GM21786 (cell line): ENCODE data around the gene SIK1.
"Not testable (repeated sequence)": the region's sequence is repeated elsewhere in the genome, so short reads cannot be mapped to it uniquely, and the experiment has no call there.

ENCODE experiments used
- ATAC-seq: cut with Tn5 transposase; IDR thresholded peaks from one replicate; pipeline ENCODE4 v1.9.1; 2021; ENCODE audit not compliant: unreplicated experiment

Gene SIK1

DNA sequence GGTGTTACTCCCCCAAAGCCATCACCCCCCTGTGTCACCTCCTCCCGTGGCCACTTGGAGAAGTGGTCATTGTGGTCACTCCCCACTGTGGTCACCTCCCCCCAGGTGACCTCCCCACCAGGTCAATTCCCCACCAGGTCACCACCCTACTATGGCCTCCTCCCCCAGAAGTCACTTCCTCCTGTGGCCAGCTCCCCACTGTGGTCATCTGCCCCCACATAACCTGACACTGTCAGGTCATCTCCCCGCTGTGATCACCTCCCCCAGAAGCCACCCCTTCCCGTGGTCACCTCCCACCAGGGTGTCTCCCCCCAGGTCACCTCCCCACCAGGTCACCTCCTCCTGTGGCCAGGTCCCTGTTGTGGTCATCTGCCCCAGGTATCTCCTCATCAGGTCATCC is 28.9 kb downstream of the SIK1 start:
- not testable (repeated sequence) for ATAC-seq

DNA sequence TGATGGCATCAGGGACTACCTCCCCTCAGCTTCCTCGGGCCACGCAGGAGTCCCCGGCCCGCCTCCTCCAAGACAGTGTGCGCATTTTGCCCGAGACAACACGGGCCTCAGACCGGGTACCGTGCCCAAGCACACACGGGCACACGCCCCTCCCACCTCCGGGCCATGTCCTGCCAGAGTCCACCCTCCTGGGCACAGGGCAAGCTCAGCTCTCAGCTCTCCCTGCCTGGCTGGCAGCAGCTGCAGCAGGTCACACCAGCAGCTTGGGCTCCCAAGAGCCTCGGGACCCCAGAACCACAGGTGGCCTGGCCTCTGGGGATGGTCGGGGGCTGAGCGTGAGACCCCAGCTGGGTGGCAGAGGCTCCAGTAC is 29.5 kb downstream of the SIK1 start:
- not testable (repeated sequence) for ATAC-seq

DNA sequence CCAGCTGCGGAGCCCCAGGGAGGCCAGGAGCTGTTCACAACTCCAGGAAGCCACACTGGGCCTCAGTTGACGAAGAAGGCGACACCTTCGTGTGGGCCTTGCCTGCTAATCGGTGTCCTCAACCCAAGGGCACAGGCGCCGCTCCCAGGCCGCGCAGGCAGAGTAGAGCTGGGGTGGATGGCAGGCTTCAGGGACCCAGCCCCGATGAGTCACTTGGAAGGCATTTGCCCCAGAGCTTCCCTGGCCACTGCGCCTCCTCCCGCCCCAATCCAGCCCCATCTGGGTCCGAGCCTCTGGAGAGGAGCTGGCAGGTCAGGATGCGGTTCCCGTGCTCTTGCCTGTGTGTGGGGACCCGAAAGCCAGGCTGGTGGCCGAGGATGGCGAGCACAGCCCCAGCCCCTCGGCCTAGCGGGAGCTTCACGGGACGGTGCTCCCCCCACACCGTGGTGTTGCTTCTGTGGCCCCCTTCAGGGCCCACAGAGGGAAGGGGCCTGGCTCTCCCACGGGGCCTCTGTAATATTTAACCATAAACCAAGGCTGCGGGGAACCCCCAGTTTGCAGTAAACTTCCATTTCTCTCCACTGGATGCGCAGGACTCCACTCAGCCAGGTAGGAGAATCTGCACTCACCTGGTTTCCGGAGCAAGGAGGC is 30.0 kb downstream of the SIK1 start:
- not testable (repeated sequence) for ATAC-seq

DNA sequence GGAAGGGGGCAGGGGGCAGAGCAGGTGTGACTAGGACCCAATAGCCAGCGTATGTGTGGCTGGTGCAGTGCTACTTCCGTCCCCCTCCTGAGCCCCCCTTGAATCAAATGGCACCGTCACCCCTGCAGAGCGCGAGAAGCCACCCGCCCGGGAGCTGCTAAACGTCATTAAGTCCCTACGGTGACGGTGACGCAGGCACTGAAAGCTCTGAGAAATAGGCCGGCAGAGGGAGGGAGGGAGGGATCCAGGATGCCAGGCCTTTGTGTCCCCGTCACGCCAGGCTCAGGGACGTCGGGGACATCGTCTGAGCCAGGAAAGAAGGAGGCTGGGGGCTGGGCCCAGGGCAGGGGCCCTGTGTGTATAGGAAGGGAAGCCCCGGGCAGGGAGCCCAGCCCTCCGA is 43.6 kb downstream of the SIK1 start:
- not testable (repeated sequence) for ATAC-seq

DNA sequence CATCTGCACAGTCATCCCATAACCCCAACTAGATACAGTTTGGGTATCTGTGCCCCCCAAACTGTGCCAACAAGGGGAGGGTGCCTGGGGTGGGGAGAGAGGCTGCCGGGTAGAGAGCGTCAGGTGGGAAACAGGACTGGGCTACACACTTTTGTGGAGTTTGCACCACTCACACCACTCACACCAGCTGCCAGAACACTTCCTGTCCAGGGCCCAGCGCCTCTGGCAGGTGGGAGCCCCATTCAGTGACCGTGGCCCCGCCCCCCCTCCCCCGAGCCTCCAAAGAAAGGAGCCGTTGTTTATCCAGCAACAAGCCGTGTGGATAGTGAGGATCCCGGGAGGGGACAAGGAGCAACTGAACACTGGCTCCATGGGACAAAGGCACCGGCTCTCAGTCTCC is 44.0 kb downstream of the SIK1 start:
- ATAC-seq: not testable (repeated sequence)

DNA sequence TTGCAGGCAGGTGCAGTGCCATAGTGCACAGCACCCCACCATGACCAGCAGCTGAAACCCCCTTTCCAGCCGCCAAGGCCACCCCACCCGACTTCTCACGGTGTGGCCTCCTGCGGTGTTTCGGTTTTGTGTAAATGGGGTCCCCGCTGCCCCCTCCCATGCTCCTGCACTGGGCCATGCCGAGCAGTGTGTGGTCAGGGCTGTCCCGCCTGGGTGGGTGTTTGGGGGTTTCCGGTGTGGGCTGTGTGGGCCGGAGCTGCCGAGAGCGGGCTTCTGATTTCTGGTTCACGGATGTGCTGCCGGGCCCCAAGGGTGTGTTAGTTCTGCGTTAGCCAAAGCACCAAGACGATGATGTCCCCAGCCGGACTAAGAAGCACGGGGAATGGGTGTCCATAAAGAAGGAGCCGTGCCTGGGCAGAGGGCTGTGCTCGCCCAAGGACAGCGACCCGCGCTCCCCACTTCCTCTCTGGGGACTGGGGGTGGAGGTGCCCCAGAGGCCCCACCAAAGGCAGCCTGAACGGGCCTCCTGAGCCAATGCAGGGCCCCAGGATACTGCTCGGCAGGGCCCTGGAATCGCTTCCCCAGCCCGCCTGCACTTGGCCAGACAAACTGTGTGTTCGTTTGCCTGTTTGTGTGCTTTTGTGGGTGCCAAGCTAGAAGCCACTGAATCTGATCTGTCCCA is 45.9 kb downstream of the SIK1 start:
- ATAC-seq: not testable (repeated sequence)

DNA sequence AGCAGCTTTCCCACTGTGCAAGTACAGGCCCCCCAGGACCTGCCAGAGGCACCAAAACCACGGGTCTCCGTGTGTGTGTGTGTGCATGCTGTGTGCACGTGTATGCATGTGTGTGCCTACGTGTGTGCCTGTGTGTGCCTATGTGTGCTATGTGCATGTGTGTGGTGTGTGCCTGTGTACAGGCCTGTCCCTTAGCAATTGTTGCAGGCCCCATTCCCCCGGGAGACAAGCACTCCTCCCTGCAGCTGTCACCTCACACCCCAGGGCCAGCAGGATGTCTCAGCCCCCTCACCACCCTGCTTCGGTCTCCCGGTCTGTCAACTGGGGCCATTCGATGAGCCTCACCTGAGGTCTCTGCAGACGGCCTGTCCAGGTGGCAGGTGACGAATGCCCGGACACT is 46.6 kb downstream of the SIK1 start:
- not testable (repeated sequence) for ATAC-seq

DNA sequence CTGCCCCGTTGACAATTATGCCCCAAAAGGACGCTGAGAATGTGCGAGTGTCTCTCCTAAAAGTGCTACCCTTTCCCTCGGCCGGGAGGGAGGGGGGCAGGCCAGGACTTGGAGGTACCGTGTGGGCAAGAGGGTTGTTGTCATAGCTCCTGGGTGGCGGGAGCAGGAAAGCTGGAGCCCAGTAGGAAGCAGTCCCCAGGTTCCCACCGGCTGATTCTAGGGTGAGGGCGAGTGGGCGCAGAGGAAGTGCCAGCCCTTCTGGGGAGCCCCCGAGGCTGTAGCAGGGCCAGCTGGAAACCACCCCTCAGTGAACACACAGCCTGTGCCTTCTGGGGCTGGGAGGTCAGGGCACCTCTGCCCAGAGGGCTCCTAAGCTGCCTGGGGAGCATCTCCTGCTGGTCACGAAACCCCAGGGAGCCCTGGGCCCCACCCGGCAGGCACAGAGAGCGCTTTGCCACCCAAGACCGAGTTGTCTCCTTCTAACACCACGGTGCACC is 47.3 kb downstream of the SIK1 start:
- ATAC-seq: not testable (repeated sequence)

DNA sequence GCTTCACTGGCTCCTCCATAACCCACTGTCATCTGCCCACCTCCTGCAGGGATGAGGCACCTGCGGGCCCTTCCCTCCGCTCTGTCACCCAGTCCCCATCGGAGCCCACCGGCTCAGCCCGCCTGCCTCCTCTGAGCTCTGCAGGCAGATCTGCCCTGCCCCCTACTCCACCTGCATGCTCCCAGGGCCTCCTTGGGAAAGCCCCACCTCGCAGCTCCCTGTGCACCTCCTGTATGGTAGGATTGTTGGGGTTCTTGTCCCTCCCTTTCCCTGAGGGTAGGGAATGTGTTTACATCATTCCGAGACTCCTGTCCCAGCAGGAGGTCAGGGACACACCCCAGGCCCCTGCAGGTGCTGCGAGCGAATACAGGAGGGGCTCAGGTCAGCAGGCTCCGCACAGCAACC is 50.5 kb downstream of the SIK1 start:
- ATAC-seq: no peak

DNA sequence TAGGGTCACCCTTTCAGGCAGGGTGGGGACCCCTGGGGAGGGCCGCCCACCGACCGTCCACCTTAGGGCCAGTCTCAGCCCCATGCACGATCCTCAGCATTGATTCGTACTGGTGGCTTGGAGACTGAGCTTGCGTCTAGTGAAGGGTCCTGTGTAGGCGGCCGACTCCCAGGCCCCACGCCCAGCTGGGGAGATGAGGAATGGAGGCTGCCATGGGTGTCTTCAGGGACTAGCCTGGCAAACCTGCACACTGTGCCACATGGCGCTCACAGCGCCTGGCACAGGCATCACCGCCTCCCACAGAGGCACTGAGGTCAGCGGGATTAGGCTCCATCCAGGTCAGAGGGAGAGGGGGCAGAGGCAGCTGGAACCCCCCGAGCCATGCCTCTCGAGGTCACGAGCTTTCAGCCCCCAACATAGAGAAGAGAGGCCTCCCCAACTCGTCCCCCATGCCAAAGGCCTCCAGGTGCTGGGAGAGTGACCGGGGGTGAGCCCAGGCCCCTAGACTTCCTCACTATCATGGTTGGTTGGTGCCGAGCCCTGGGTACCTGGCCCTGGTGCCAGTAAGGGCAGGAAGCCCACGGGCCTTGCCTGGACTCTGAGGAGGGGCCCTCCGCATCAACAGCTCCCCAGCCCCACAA is 51.0 kb downstream of the SIK1 start:
- ATAC-seq: no peak

DNA sequence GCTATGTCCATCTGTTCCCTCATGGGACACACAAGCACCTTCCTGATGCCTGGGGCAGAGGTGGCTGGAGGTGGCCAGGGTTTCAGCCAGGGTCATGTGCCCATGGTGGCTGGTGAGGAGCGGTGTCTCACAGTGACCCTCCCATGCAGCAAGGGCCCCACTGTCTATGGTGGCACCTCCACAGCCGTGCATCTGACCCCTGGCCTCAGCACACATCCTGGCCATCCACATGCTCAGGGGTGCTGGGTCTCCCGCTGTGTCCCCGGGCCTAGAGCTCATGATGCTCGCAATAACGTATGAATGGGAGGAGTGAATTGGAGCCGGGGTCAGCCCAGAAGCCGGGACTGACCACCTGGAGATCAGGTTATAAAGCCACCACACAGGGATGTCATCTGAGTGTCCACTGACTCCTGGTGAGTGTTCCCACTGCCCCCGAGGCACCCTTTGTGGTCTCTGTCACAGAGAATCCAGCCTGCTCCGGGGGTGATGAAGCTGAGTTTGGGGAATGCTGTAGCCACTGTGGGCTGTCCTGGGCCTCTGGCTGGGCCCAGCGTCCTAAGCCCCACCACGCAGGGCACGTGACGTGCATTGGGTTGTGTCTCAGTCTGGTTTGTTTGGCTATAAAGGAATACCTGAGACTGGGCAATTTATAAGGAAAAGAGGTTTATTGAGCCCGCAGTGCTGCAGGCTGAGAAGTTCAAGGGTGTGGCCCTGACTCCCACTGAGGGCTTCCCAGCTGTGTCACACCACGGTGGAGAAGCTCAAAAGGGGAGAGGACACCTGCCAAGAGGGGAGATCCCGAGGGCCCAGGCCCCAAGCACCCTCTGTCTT is 51.7 kb downstream of the SIK1 start:
- ATAC-seq: no peak

DNA sequence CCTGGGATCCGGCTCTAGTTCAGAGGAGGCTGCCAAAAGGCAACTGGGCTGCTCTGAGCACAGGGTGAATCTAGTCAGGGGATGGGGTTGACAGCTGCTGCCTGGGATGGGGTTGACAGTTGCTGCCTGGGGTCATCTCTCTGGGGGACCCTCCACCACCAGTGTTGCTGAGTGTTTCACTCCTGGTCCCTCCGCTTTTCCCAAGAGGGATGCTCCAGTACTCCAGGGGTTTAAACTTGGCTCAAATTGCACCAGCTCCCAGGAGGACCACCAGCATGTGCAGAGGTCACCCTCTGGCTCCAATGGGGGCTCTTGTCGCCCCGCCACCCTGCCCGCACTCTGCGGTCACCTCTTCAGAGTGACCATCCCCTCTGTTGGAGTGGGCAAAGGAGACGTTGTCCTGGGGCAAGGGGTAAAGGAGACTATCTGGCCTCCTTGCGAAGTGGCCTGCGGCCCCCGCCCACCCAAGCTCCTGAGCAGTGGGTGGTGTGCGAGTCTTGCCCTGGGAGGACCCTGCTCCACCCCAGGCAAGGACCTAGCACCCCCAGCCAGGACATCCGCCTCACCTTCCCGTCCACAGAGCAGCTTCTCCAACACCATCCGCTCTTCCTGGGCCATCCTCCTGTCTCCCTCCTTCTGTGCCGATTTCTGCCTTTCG is 52.6 kb downstream of the SIK1 start:
- no peak for ATAC-seq

DNA sequence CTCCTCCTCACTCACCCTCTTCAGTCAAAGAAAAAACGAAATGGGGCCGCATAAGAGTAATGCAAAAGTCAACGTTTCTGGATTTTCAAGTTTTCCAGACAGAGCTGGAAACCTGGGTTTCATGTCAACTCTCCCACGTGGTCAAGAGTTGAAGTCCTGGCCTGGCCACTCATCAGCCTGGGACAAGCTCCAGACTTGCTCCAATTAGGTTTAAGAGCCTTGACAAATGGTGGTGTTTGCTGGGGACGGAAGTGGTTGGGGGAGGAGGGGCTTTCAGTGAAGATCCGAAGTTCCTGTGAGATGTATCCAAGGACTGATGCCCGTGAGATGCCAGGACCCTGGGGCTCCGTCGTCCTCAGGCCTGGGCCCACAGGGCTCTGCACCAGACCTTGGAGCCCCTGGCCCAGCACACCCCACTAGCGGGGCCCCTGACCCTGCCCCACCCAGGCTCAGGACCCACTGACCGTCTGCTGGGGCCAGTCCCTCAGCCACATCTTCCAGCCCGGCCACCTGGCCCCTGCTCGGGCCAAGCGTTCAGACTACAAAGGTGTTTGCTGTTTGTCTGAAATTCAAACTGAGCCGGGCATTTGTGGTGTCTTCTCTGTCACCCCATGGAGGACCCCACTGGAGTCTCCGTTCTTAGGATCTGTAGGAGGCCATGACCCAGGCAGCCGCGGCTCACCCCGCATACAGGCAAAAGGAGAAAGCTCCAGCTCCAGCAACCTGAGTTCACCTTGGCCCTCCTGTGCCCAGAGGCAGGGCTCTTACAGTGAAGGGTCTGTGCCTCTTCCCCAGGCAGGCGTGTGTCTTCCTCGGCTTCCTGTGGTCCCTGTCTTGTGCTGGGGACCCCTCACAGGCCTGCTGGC is 53.3 kb downstream of the SIK1 start:
- no peak for ATAC-seq

DNA sequence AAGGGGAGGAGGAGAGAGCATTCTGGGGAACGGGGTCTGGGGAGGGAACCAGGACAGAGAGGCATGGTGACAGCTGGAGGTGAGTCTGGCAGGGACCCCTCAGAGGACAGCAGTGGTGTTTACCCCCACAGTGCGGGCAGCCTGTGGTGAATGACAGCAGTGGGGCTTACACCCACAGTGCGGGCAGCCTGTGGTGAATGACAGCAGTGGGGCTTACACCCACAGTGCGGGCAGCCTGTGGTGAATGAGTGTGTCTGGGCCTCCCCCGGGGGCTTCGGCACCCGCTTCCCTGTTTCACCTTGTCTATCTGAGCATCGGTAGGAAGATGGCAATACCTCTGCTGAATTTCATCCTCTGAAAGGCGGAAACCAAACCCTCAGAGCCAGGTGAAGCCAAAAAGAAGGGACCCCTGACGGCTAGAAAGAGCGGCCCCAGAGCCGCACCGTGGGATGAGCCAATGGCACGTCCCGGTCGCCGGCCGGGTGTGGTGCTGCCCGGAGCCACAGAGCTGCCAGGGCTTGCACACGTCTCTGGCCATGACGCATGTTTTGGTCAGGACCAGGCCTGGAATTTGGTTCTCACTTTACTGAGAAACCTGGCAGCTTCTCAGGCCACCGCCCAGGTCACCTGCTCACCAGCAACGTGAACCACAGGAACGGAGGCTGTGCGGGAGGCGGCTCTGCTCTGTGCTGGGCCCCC is 54.1 kb downstream of the SIK1 start:
- ATAC-seq: no peak

DNA sequence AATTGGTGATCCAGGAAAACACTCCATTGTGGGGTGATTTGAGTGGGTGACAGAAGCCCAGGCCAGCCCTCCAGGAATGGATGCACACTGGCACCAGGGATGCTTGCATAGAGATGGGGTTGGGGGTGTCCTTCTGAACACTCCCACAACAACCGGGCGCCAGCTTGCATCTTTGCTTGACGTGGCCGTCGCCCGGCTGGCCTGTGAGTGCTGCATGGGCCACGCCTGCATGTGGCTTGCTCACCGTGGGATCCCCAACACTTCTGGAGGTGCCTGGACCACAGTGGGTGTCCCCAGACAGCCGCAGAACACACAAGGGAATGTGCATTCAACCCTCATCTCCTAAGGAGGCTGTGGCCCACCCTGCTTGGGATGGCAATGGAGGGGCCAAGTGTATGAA is 55.1 kb downstream of the SIK1 start:
- ATAC-seq: no peak

DNA sequence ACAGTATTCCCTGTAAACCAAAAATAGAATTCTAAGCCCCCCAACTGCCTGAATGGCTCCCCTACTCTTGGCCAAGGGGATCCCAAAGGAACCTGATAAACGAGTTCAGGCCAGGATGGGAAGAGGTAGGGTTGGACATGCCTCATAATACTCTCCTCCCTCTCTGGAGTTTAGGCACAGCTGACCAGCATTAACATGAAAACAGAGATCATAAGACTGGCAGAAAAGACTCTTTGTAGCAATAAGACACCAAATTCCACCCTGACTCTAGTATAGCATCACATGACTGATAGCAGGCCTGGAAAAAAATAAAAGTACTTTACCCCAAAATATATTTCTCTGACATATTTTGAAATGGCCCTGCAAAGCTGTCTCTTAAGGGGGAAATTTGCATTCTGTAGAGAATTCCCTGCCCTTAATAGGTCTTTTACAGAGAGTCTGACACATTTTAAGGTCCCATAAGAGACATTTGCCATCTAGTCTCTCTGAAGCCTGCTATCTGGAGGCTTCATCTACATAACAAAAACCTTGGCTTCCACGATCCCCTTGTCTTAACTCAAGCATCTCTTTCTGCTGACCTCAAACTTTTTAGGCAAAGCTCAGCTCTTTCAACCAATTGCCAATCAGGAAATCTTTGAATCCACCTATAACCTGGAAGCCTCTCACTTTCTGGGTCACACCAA is 55.9 kb downstream of the SIK1 start:
- no peak for ATAC-seq

DNA sequence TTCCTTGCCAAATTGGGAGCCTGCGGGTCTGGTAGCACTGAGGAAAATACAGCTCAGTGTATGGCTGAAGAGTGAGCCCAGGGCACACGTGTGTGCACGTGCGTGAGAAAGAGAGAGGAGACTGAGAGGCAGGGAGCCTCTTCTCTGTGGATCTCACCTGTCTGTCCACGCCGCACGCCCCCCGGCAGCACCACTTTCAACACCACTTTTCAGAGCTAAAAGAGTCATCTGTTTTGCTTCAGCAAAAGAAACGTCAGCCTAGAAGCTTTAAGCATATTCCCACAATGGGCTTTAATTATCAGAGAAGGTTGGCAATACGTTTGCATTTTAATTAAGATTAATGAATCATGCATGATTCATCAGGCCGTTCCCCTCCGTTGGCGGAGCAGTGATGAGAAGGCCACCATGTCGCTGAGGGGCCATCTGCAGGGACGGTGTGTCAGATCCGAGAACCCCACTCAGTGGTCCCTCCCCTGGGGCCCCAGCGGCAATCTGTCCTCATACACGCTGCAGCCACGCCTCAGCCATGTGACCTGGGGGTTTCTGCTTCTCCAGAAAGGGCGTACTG is 56.8 kb downstream of the SIK1 start:
- ATAC-seq: no peak

DNA sequence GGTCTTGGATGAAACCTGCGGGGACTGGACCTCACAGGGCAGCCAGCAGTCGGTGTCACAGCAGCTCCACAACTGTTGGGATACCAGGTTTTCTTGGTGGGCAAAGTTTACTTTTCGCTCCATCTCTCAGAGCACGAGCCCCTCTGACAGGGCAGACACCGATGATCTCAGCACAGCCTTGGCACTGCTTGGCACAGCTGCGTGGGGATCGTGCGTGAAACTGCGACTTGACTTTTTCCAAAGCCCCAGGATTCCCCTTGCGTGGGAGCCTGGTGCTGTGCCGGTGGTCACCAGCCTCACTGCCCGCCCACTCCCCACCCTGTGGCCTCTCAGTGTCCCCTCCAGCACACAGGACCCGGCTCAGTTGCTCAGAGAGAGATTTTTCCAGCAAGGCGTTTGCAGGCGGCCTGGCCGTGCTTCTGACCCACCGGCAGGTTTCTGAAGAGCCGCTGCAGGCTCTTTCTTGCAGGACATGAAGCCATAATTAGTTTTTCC is 57.3 kb downstream of the SIK1 start:
- no peak for ATAC-seq
